HG02798 (cell line): ENCODE measurements around the gene CNTNAP2.
A peak's percentile ranks its signal among the peaks of the same experiment; 100 is the strongest.
"Not testable (repeated sequence)": the region's sequence is repeated elsewhere in the genome, so short reads cannot be mapped to it uniquely, and the experiment has no call there.

ENCODE experiments used
- ATAC-seq: cut with Tn5 transposase; IDR thresholded peaks from one replicate; pipeline ENCODE4 v1.9.1; 2021; ENCODE audit warnings: mild to moderate bottlenecking; ENCODE audit not compliant: unreplicated experiment, poor library complexity

Gene CNTNAP2

GRCh38 chr7:148276314-148277041, 2159.9 kb downstream of the CNTNAP2 start:
- no peak for ATAC-seq

GRCh38 chr7:148277042-148277660, 2160.6 kb downstream of the CNTNAP2 start:
- no peak for ATAC-seq

DNA sequence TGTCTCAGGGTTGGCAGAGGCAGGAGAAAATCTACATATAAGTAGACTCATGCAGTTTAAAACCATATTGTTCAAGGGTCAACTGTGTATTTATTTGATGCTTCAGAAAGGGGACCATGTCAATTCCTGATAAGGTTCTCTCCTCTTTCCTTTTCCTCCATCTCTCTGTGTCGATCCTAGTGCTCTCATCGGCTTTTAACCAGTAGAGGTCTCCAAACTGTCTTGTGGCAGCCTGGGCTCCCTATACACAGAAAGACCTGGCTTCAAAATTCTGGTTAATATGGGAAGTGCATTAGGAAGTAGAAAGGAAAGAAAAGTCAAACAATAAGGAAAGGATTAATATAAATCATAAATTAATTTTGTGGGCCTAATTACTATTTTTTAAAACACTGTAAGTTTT, 2169.5 kb downstream of the CNTNAP2 start:
- ATAC-seq = no peak

GRCh38 chr7:148287538-148287937, 2170.9 kb downstream of the CNTNAP2 start:
- ATAC-seq = no peak

DNA sequence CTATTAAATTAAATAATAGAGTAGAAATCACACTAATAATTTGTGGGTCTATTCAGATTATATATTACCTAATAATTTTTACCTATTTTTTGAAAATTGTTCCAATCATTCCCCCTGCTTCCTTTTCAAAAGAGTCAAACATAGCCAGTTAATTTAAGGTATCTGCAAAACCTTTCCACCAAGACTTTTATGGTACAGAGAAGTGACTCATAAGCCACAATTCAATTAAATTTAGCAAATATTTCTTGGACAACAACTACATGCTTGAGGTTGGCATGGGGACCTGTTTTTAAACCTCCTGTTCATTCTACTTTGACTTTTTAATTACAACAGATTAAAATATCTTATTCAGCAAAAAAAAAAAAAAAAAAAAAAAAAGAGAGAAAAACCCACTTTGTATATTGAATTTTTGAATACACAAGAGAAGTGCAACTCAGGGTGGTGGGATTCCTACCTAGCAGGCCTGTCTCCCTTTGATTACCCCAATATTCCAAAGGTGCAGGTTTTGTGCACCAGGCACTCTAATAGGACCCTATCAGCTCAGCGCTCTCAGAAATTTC, 2172.1 kb downstream of the CNTNAP2 start:
- ATAC-seq = no peak

GRCh38 chr7:148289630-148290029, 2173.0 kb downstream of the CNTNAP2 start:
- peak; percentile 70 for ATAC-seq

DNA sequence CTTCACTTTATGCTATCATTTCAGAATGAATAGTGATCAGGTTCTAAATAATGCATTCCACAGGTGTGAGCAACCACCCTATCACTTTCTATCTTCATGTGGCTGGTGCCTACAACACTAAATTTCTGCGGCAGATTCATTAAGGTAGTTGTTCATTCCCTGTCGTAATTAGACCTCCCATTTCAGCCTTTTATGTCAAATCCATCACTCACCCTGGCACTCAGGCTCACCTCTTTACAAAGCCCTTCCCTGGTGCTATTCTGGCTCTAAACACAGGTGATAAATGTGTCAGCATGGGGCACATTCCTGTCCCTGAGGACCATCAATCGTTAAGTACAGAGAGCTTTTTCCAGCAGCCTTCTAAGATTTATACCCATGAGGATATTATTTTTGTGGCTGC, 2173.9 kb downstream of the CNTNAP2 start:
- ATAC-seq = no peak

DNA sequence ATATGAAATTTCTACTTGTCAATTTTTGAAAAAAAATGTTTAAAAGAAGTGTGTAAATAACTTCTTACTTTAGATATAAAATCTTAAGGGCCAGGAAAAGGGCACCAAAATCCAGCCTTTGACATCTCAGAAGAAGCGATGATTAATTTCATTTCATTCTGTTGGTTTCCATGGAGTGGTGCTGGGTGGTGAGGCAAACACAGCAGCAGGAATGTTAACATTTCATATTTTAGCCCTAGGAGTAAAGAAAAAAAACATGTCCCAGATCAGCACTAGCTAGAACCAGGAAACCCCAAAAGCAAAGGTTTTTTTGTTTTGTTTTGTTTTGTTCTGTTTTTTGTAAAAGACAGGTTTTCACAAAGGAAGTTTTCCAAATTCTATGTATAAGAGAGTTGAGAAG, 2175.2 kb downstream of the CNTNAP2 start:
- no peak for ATAC-seq

DNA sequence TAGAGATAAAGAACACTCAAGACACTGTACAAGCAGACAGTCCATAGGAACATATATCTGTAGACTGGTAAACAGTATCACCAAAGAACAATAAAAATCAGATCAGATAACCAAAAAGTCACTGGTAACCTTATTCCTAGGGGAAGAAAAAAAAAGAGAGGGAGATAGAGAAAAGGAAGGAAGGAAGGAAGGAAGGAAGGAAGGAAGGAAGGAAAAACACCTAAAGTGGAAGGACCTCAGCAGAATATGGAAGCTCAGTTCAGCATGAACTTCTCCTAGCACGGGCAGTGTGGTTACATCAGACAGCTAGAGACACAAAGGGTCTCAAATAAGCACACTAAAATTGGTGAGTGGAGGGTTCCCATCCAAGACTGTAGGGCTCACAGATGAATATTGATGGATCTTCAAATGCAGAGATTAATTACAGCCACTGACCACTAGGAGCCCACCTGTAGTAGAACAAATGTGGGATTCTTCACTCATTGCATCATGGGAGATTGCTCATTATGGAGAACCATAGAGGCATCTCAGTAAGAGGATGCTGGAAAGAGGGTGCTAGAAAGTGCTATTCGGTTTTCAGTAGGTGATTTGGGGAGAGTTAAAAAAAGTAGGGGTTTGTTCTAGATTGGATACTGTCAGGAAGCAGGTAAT, 2180.5 kb downstream of the CNTNAP2 start:
- no peak for ATAC-seq

- ATAC-seq = not testable (repeated sequence)
These were observed 2182.2 kb downstream of the CNTNAP2 start for GRCh38 chr7:148298768-148299167.

- no peak for ATAC-seq
These were observed 2183.0 kb downstream of the CNTNAP2 start for GRCh38 chr7:148299350-148300276.

DNA sequence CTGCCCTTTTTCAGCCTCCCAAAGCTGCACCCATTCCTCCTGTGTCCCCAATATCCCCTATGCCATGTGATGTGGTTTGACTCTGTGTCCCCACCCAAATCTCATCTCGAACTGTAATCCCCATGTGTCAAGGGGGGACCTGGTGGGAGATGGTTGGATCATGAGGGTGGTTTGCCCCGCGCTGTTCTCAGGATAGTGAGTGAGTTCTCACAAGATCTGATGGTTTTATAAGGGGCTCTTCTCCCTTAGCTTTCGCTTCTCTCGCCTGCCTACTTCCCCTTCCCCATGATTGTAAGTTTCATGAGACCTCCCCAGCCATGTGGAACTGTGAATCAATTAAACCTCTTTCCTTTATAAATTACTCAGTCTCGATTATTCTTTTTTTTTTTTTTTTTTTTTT, 2185.8 kb downstream of the CNTNAP2 start:
- not testable (repeated sequence) for ATAC-seq

DNA sequence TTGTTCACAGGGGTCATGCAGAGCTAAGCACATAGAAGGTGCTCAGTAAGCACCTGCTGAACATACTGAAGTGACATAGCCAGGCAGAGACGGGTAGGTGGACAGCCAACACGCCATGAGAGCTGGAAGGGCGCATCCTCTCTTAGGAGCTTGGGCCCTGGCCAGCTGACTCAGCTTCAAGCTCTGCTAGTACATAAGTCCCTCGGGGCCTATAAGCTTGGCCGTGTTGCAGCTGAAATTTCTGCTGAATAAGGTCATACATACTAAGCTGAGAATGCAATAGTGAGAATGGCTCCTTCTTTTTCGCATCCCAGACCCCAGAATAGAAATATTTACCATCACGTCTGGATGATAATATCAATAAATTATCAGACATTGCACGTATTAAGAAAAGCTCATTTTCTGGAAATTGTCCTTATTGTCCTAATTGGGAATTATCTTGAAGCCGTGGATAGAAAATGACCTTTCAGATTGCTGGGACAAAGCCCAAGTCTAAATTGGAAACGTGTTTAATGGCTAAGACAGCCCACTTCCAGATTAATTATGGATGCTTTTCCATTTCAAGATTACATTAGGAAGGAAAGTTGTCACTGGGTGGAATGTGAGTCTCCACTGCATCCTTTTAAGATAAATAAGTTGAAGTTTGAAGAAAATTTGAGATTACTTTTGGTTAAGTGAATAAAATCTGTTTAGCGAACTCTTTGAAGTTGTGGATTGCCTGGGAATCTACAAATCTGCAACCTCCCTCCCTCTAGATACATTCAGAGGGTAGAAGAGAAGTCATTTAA, 2186.9 kb downstream of the CNTNAP2 start:
- ATAC-seq = no peak

DNA sequence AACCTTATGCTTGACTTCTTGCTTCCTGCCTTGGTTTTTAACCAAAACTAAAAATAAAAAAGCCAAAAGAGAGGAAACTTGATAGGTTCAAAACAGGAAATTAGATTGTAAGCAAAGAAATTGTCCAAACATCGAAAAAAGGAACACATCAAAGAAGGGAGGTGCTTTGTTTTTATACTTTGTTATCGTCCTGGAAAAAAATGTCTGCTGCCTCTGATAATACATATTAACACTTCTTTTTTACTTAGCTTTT, 2187.4 kb downstream of the CNTNAP2 start:
- ATAC-seq = no peak

DNA sequence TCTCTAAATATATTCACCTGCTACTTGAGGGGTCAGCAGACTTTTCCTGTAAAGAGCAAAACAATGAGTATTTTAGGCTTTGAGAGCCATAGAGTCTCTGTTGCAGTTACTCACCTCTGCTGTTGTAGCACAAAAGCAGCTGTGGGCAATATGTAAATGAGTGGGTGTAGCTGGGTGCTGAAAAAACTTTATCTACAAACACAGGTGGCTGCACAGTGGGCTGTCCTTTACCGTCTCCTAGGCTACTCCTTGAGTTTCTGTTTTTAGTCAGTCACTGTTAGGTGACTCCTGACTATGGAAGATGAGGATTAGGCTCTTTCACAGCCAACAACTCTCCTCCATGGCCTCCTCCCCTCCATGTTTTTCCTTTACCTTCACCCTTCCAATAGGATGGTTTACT, 2187.9 kb downstream of the CNTNAP2 start:
- ATAC-seq = peak; percentile 87

GRCh38 chr7:148306759-148307158, 2190.2 kb downstream of the CNTNAP2 start:
- peak; percentile 62 for ATAC-seq

DNA sequence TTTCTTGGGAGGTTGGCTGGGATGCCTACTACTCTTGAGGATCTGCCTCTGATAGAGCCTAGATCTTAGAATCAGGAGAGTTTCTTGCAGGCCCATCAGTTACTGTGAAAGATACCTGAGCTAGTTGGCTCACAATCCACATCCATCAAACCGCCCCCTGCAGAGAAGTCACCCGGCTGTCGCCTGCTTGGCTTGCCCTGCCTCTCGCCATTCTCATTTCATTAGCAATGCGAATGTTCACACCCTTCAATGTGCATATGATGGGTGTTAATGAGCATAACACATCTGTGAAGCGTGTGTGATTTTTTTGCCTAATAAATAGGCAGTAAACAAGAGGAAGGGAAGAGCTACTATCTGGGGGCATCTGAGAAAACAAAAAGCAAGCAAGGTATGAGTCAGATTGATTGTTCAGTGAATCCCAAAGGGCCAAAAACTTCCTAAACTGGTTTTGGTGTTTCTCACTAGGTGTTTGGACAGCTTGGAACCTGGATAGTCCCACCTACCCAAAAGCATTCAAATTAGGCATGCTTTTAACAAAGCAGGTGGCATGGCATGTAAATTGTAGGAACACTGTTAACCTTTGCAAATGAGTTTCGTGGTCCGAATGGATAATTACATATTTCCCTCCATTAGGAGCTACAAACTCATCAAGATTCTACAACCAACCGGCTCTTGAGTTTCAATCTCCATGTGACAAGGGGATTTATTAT, 2201.7 kb downstream of the CNTNAP2 start:
- ATAC-seq = no peak

GRCh38 chr7:148318838-148319237, 2202.2 kb downstream of the CNTNAP2 start:
- no peak for ATAC-seq

DNA sequence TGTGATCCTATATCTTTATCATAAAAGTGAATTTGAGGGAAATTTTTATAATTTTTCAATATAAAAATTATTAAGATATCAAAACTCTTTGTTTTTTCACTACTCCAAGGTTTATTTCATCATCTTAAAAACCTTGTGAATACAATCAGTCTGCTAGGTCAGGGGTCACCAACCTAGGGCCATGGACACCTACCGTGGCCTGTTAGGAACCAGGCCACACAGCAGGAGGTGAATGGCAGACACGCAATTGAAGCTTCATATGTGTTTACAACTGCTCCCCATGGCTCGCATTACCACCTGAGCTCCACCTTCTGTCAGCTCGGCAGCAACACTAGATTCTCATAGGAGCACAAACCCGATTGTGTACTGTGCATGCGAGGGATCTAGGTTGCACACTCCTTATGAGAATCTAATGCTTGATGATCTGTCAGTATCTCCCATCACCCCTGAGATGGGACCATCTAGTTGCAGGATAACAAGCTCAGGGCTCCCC, 2202.8 kb downstream of the CNTNAP2 start:
- ATAC-seq = no peak
